Spinal cord (tissue), 10 donors: Measurements from ENCODE around the gene KLHL33. TPM values are rescaled to one million over a fixed set of nuclear protein-coding genes. Genes with fewer than 3 reads are reported as not detected.
"Not testable (repeated sequence)": the region's sequence is repeated elsewhere in the genome, so short reads cannot be mapped to it uniquely, and the experiment has no call there.

Experiments used
- DNase-seq, 6 donors: peaks; one replicate each; pipeline versions ENCODE4 v3.0.0 to v3.0.0-alpha.2; 2013 to 2015; ENCODE audit warnings: low spot score in 6 of 6, low read depth in 4 of 6
- H3K27ac ChIP-seq: one replicate; pipeline ENCODE4 v1.5.1; 2013; ENCODE audit warnings: low read depth, low read length, control low read depth
- H3K27me3 ChIP-seq: one replicate; pipeline ENCODE4 v1.6.1; 2013; ENCODE audit warnings: low read length; ENCODE audit not compliant: control insufficient read depth, insufficient read depth
- H3K36me3 ChIP-seq: one replicate; pipeline ENCODE4 v1.6.1; 2013; ENCODE audit warnings: low read length; ENCODE audit not compliant: control insufficient read depth, insufficient read depth
- H3K4me1 ChIP-seq: one replicate; pipeline ENCODE4 v1.6.1; 2013; ENCODE audit warnings: low read length; ENCODE audit not compliant: control insufficient read depth, insufficient read depth
- H3K4me3 ChIP-seq: one replicate; pipeline ENCODE4 v1.5.1; 2013; ENCODE audit warnings: low read depth, low read length, control low read depth
- H3K9me3 ChIP-seq: one replicate; pipeline ENCODE4 v1.6.1; 2013; ENCODE audit warnings: low read length; ENCODE audit not compliant: control insufficient read depth, insufficient read depth
- WGBS: methylation state at CpG from one replicate; pipeline ENCODE4 v1.1.5; 2013; ENCODE audit warnings: missing lambda C conversion rate; ENCODE audit not compliant: insufficient coverage; 5-methylcytosine and 5-hydroxymethylcytosine counted together
- polyA plus RNA-seq, 2 donors: library from polyadenylated mRNA; unstranded; fragments of 120-200 nt; gene quantifications; one replicate each; pipeline ENCODE4 v1.2.1, GENCODE V29; 2013; ENCODE audit not compliant: insufficient read length in 2 of 2
- total RNA-seq, 2 donors: library from RNA; depleted of rRNA in 1 of 2; stranded (reverse); fragments of 120-200 nt in 1 of 2; fragments of >200 nt in 1 of 2; gene quantifications; one replicate each; pipeline versions ENCODE4 v1.2.3 to v1.2.4, GENCODE V29; 2013 to 2014
- donor health status: healthy.

KLHL33 gene
- total and polyA plus RNA-seq, 4 donors: 0.46 to 2.1 (median 0.81) TPM

GRCh38 chr14:20454516-20455354 is 18.8 kb upstream of the KLHL33 start, which contains the start of the genes APEX1 and OSGEP:
APEX1 (plus strand) TSS chr14:20455226; CDS start chr14:20455646, 420 bp downstream.
OSGEP (minus strand) TSS chr14:20454812; CDS start chr14:20454683, 129 bp downstream.
- DNase-seq: peak; percentile 98 to 100 (median 100)
- peaks cover 17% of the 10 kb centered on the region for H3K4me1 ChIP-seq
- H3K27me3 ChIP-seq: no peaks in the 10 kb centered on the region
- peaks cover 43% of the 10 kb centered on the region for H3K36me3 ChIP-seq
- no peaks in the 10 kb centered on the region for H3K9me3 ChIP-seq
- H3K4me3 ChIP-seq: peak within 1 kb of the TSS; percentile 84
- under 1% methylated on average over 56 of the region's 56 CpGs for WGBS
- H3K27ac ChIP-seq: peak within 1 kb of the TSS; percentile 96

GRCh38 chr14:20452831-20453230 is 16.9 kb upstream of the KLHL33 start:
- H3K9me3 ChIP-seq: not testable (repeated sequence)
- H3K36me3 ChIP-seq: peaks cover 40% of the 10 kb centered on the region

GRCh38 chr14:20446889-20447288 is 10.9 kb upstream of the KLHL33 start:
- no peak for DNase-seq
- Histone ChIP-seq H3K36me3 (peaks cover 49% of the 10 kb centered on the region), H3K27ac (no peak overlapping the region), H3K27me3 (no peaks in the 10 kb centered on the region), H3K9me3 (no peaks in the 10 kb centered on the region), H3K4me3 (no peak overlapping the region), H3K4me1 (no peaks in the 10 kb centered on the region)
- WGBS: 100% methylated on average over 3 of the region's 5 CpGs

More at GRCh38 chr14:20452831-20453230, 16.9 kb upstream of the KLHL33 start:
- not testable (repeated sequence) for H3K4me3 ChIP-seq, H3K27me3 ChIP-seq, DNase-seq, H3K27ac ChIP-seq
- H3K4me1 ChIP-seq: peaks cover 17% of the 10 kb centered on the region
- WGBS: 100% methylated on average over 3 of the region's 8 CpGs

GRCh38 chr14:20443650-20444049 is 7.7 kb upstream of the KLHL33 start:
- H3K4me3 ChIP-seq, H3K27me3 ChIP-seq, H3K4me1 ChIP-seq, DNase-seq, H3K27ac ChIP-seq, H3K9me3 ChIP-seq: not testable (repeated sequence)
- H3K36me3 ChIP-seq: peaks cover 33% of the 10 kb centered on the region
- 100% methylated on average over 1 of the region's 4 CpGs for WGBS

- no peaks in the 10 kb centered on the region for H3K27me3 ChIP-seq
- H3K4me1 ChIP-seq: no peaks in the 10 kb centered on the region
- no peaks in the 10 kb centered on the region for H3K9me3 ChIP-seq
- H3K27ac ChIP-seq: no peak overlapping the region
- 83% methylated on average over 1 of the region's 2 CpGs for WGBS
- H3K36me3 ChIP-seq: peaks cover 16% of the 10 kb centered on the region
- no peak overlapping the region for H3K4me3 ChIP-seq
- DNase-seq: no peak
Observed at GRCh38 chr14:20441461-20441860, 5.5 kb upstream of the KLHL33 start.

- Histone ChIP-seq H3K4me1 (peaks cover 2% of the 10 kb centered on the region), H3K36me3 (peaks cover 12% of the 10 kb centered on the region), H3K27me3 (peaks cover 1% of the 10 kb centered on the region), H3K27ac (no peak overlapping the region), H3K4me3 (no peak overlapping the region), H3K9me3 (no peaks in the 10 kb centered on the region)
- no peak for DNase-seq
- 100% methylated on average over 1 of the region's 5 CpGs for WGBS
Observed at GRCh38 chr14:20440882-20441281, 4.9 kb upstream of the KLHL33 start.

GRCh38 chr14:20440465-20440864 is 4.5 kb upstream of the KLHL33 start:
- DNase-seq: no peak
- peaks cover 10% of the 10 kb centered on the region for H3K36me3 ChIP-seq
- H3K27ac ChIP-seq: no peak overlapping the region
- peaks cover 4% of the 10 kb centered on the region for H3K27me3 ChIP-seq
- 100% methylated on average over 1 of the region's 5 CpGs for WGBS
- H3K4me1 ChIP-seq: peaks cover 6% of the 10 kb centered on the region
- H3K4me3 ChIP-seq: no peak overlapping the region
- H3K9me3 ChIP-seq: no peaks in the 10 kb centered on the region

GRCh38 chr14:20438664-20439063 is 2.7 kb upstream of the KLHL33 start:
- peaks cover 6% of the 10 kb centered on the region for H3K27me3 ChIP-seq
- no peak for DNase-seq
- no peak overlapping the region for H3K4me3 ChIP-seq
- WGBS: 97% methylated on average over 4 of the region's 7 CpGs
- no peaks in the 10 kb centered on the region for H3K9me3 ChIP-seq
- H3K4me1 ChIP-seq: peaks cover 21% of the 10 kb centered on the region
- peaks cover 6% of the 10 kb centered on the region for H3K36me3 ChIP-seq
- H3K27ac ChIP-seq: no peak overlapping the region

- 100% methylated on average over 3 of the region's 4 CpGs for WGBS
- peaks cover 6% of the 10 kb centered on the region for H3K27me3 ChIP-seq
- peaks cover 21% of the 10 kb centered on the region for H3K4me1 ChIP-seq
- H3K9me3 ChIP-seq: no peaks in the 10 kb centered on the region
- DNase-seq: no peak
- no peak overlapping the region for H3K27ac ChIP-seq
- H3K4me3 ChIP-seq: no peak overlapping the region
- no peaks in the 10 kb centered on the region for H3K36me3 ChIP-seq
Observed at GRCh38 chr14:20436363-20436755, 393 bp upstream of the KLHL33 start.
